LNCAP (cell line): ENCODE data around the gene CCDC154.

Source experiments
- TF ChIP-seq, protein P1 (sequence below): fragments of 450-650 bp; IDR thresholded peaks from 2 replicates; pipeline ENCODE4 v1.5.1; 2017; ENCODE audit warnings: mild to moderate bottlenecking

CCDC154 gene

DNA sequence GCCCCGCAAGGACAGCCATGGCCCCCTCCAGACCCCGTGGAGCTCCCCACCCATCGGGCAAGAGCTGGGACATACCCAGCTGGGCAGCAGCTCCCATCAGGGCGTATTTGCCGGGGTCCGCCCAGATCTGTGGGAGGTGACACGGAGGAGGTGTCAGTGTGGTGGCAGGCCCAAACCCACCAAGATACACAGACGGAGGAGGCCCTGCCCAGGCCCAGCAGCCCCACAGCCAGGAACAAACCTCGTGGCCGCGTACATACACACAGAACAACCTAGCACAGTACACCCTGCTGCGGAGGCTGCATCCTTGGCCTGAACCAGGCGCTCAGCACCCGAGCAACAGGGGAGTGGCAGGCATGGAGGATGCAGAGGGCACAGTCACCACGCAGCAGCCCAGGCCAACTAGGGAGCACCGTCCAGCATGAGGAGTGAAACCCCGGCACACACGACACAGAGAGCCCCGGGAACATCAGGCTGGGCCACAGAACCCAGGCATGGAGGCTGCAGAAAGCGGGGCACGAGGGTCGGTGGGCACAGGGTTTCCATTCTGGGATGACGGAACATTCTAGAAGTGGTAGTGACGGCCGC is 4.9 kb upstream of the CCDC154 start:
- TF ChIP-seq, protein P1, sequence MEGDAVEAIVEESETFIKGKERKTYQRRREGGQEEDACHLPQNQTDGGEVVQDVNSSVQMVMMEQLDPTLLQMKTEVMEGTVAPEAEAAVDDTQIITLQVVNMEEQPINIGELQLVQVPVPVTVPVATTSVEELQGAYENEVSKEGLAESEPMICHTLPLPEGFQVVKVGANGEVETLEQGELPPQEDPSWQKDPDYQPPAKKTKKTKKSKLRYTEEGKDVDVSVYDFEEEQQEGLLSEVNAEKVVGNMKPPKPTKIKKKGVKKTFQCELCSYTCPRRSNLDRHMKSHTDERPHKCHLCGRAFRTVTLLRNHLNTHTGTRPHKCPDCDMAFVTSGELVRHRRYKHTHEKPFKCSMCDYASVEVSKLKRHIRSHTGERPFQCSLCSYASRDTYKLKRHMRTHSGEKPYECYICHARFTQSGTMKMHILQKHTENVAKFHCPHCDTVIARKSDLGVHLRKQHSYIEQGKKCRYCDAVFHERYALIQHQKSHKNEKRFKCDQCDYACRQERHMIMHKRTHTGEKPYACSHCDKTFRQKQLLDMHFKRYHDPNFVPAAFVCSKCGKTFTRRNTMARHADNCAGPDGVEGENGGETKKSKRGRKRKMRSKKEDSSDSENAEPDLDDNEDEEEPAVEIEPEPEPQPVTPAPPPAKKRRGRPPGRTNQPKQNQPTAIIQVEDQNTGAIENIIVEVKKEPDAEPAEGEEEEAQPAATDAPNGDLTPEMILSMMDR = no peak

- TF ChIP-seq, protein P1 = no peak
Observed at GRCh38 chr16:1448536-1449116, 4.3 kb upstream of the CCDC154 start.

- TF ChIP-seq, protein P1 = no peak
Observed at GRCh38 chr16:1447965-1448364, 3.6 kb upstream of the CCDC154 start.

DNA sequence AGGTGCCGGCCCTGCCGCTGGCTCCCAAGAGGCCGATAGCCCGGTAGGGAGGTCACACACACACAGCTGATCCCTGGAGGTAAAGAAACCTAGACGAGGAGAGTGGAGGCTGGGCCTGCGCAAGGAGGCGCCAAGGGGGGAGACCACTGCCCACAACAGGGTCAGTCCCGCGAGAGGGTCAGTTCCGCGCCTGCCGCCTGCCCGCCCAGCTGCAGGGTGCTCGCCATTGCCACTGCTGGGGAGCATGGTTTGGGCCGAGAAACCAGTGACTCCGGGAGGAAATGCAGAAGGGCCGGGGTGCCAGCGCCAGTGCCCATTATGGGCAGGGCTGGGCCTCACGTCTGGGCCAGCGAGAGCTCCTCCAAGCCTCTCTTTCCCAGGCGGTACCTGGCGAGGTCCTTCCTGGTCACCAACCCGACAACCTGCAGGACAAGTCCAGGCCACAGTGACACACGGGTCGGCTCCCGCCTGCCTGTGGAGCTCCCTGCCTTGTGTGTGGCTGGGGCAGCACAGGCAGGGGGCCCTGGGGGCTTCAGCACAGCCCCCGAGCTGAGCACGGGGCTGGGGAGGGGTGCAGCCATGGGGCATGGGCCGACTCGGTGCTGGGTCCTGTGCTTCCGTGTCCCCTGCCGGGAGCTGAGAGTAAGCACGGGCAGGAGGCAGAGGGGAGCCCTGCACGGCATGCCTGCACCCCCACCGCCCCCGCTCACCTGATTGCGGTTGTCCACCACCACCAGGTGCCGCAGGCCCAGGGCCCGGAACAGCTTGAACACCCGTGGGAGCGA is 2.1 kb upstream of the CCDC154 start:
- TF ChIP-seq, protein P1 = no peak

DNA sequence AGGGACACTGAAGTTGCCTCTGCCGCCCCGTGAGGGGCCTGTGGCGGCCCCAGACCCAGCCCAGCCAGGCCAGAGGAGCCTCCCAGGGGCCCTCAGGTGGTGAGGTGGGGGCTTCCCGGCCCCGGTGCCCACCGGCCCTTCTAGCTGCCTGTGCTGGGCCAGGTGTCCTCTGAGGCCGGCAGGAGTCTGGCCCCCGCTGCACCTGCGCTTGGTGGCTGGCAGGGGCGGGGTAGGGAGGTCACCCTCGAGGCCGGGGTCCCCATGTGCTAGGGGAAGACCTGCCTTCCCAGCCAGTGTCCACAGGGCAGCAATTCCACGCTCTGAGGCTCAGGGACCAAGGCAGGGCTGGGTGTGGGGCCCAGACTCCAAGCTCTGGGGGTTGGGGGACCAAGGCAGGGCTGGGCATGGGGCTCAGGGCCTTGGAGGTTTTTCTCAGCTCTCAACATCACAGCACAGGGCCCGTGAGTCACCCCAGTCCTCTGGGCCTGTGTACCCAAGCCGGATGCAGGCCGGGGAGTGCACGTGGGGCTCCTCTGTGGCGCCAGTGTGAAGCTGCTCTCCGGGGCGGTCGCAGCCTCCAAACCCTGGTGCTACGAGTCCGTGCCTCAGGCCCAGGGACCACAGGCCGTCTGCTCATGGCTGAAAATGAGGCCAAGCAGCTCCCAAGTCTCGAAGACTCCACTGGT is 1.3 kb upstream of the CCDC154 start:
- TF ChIP-seq, protein P1 = no peak

DNA sequence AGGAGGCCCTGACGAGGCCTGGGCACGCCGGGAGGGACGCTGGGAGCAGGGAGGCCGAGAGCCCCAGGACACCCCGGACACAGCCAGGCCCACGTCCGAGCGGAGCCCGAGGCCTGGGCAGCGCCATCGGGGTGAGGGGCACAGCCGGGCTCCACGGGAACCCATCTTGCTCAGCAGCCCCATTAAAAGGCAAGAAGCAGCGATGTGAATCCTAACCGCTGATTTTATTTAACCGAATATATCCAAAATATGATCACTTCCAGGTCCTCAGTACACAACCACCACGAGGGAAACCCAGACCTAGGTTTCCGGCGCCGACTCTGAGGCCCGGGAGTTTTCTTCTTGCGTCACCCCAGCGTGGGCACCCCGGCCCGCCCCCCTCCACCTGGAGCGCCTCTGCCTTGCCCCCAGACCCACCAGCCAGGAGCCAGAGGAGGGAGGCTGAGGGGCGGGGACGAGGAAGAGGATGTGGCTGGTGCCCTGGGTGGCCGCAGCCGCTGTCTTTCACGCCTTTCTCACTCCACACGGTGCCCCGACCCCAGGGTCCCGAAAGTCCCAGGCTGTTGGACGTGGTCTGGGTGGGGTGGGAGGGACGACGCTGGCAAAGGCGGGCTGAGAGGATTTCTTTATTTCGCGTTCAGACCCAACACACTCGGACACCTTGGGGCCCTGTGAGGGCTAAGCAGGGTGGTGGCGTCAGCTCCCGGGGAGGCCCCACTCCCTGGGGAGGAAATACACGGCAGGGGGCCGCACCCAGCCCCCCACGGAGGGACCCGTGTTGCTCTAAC is 568 bp upstream of the CCDC154 start:
- TF ChIP-seq, protein P1 = no peak
